Astrocyte (in vitro differentiated cells and primary cell): ENCODE data around the gene SLC38A10. TPM values are rescaled to one million over a fixed set of nuclear protein-coding genes. Genes with fewer than 3 reads are reported as not detected.

Source experiments
- DNase-seq: peaks from one replicate; pipeline ENCODE4 v3.0.0-alpha.2; 2010; ENCODE audit warnings: low read depth
- FAIRE-seq: peaks from 2 replicates; lab custom pipeline; 2011; peaks lifted over from hg19 to GRCh38; lab: Jason Lieb, UNC
- H2AFZ ChIP-seq: 2 replicates; pipeline ENCODE4 v1.6.0; 2012; ENCODE audit warnings: low read depth, low read length, inconsistent platforms
- H3K27ac ChIP-seq: 2 replicates; pipeline ENCODE4 v1.5.1; 2011; ENCODE audit warnings: low read depth, low read length, inconsistent platforms
- H3K27me3 ChIP-seq: 2 replicates; pipeline ENCODE4 v1.6.0; 2011; ENCODE audit warnings: low read length, inconsistent platforms; ENCODE audit not compliant: insufficient read depth
- H3K36me3 ChIP-seq: 2 replicates; pipeline ENCODE4 v1.5.1; 2011; ENCODE audit warnings: low read length, inconsistent platforms; ENCODE audit not compliant: insufficient read depth
- H3K4me1 ChIP-seq: 2 replicates; pipeline ENCODE4 v1.5.1; 2011; ENCODE audit warnings: low read length, inconsistent platforms; ENCODE audit not compliant: insufficient read depth
- H3K4me2 ChIP-seq: 2 replicates; pipeline ENCODE4 v1.6.0; 2012; ENCODE audit warnings: low read length, inconsistent platforms
- H3K4me3 ChIP-seq: 2 replicates; pipeline ENCODE4 v1.5.1; 2011; ENCODE audit warnings: low read depth, mild to moderate bottlenecking, low read length, inconsistent platforms; ENCODE audit not compliant: insufficient read depth
- H3K79me2 ChIP-seq: 2 replicates; pipeline ENCODE4 v1.6.0; 2012; ENCODE audit warnings: mild to moderate bottlenecking, low read length, inconsistent platforms; ENCODE audit not compliant: insufficient read depth
- H3K9ac ChIP-seq: 2 replicates; pipeline ENCODE4 v1.6.0; 2012; ENCODE audit warnings: mild to moderate bottlenecking, low read length, inconsistent platforms
- H3K9me3 ChIP-seq: 2 replicates; pipeline ENCODE4 v1.5.1; 2012; ENCODE audit warnings: low read depth, mild to moderate bottlenecking, low read length, inconsistent platforms; ENCODE audit not compliant: insufficient read depth
- H4K20me1 ChIP-seq: 2 replicates; pipeline ENCODE4 v1.6.0; 2012; ENCODE audit warnings: low read length, inconsistent platforms; ENCODE audit not compliant: insufficient read depth
- H3K27ac Mint-ChIP-seq: one replicate; pipeline ENCODE4 v1.8.0; 2021; ENCODE audit warnings: mild to moderate bottlenecking, mixed read lengths; ENCODE audit not compliant: unreplicated experiment
- H3K27me3 Mint-ChIP-seq: one replicate; pipeline ENCODE4 v1.8.0; 2021; ENCODE audit warnings: low read depth, mixed read lengths; ENCODE audit not compliant: unreplicated experiment
- H3K36me3 Mint-ChIP-seq: one replicate; pipeline ENCODE4 v1.8.0; 2021; ENCODE audit warnings: low read depth, mixed read lengths; ENCODE audit not compliant: unreplicated experiment
- H3K4me1 Mint-ChIP-seq: one replicate; pipeline ENCODE4 v1.8.0; 2021; ENCODE audit warnings: low read depth, mixed read lengths; ENCODE audit not compliant: unreplicated experiment
- H3K4me3 Mint-ChIP-seq: one replicate; pipeline ENCODE4 v1.8.0; 2021; ENCODE audit warnings: mild to moderate bottlenecking, moderate library complexity, mixed read lengths; ENCODE audit not compliant: unreplicated experiment
- H3K9me3 Mint-ChIP-seq: one replicate; pipeline ENCODE4 v1.8.0; 2021; ENCODE audit warnings: mild to moderate bottlenecking, mixed read lengths; ENCODE audit not compliant: unreplicated experiment
- CTCF ChIP-seq: IDR thresholded peaks from 2 replicates; pipeline ENCODE4 v1.5.1; 2011; ENCODE audit warnings: low read depth, mild to moderate bottlenecking, inconsistent platforms, low read length, moderate library complexity; ENCODE audit not compliant: insufficient read depth
- EZH2 ChIP-seq: IDR thresholded peaks from 2 replicates; pipeline ENCODE4 v1.6.1; 2012; ENCODE audit warnings: mild to moderate bottlenecking, low read length, inconsistent platforms; ENCODE audit not compliant: insufficient read depth
- total RNA-seq: library from RNA; stranded (reverse); gene quantifications from 2 replicates; pipeline ENCODE4 v1.2.1, GENCODE V29; 2021

SLC38A10 gene
- total RNA-seq, 1 donor from 2014 or later, result 71.4 TPM

- H3K27ac ChIP-seq, result no peak overlapping the region
- peaks cover 8% of the 10 kb centered on the region for H3K79me2 ChIP-seq
- no peak overlapping the region for H3K4me3 Mint-ChIP-seq
- H3K9me3 ChIP-seq, result no peaks in the 10 kb centered on the region
- H4K20me1 ChIP-seq, result peaks cover 52% of the 10 kb centered on the region
- no peaks in the 10 kb centered on the region for H3K27me3 ChIP-seq
- H3K4me2 ChIP-seq, result no peak overlapping the region
- H3K27ac Mint-ChIP-seq, result no peak overlapping the region
- H2AFZ ChIP-seq, result no peak overlapping the region
- H3K27me3 Mint-ChIP-seq, result peaks cover 2% of the 10 kb centered on the region
- no peak overlapping the region for H3K9ac ChIP-seq
- no peak overlapping the region for H3K4me3 ChIP-seq
- H3K36me3 Mint-ChIP-seq, result peaks cover 11% of the 10 kb centered on the region
- no peaks in the 10 kb centered on the region for H3K36me3 ChIP-seq
- TF ChIP-seq EZH2, result no peak
- no peak for TF ChIP-seq CTCF
- no peak for DNase-seq
- peaks cover 2% of the 10 kb centered on the region for H3K9me3 Mint-ChIP-seq
- FAIRE-seq, result no peak
- H3K4me1 Mint-ChIP-seq, result peaks cover 4% of the 10 kb centered on the region
- H3K4me1 ChIP-seq, result peaks cover 15% of the 10 kb centered on the region
Measured at GRCh38 chr17:81252326-81252986, 42.7 kb downstream of the SLC38A10 start.

GRCh38 chr17:81251709-81252301, 43.3 kb downstream of the SLC38A10 start:
- TF ChIP-seq EZH2 (no peak), CTCF (no peak)

More at GRCh38 chr17:81251709-81252301, 43.3 kb downstream of the SLC38A10 start:
- H3K79me2 ChIP-seq, result peaks cover 8% of the 10 kb centered on the region
- H3K27me3 ChIP-seq, result no peaks in the 10 kb centered on the region
- H3K36me3 ChIP-seq, result no peaks in the 10 kb centered on the region
- no peaks in the 10 kb centered on the region for H3K27me3 Mint-ChIP-seq
- no peak overlapping the region for H3K27ac Mint-ChIP-seq
- H2AFZ ChIP-seq, result no peak overlapping the region
- FAIRE-seq (no peak), DNase-seq (no peak)
- H3K4me3 Mint-ChIP-seq, result no peak overlapping the region
- no peak overlapping the region for H3K27ac ChIP-seq
- H3K4me2 ChIP-seq, result no peak overlapping the region
- peaks cover 10% of the 10 kb centered on the region for H3K36me3 Mint-ChIP-seq
- H4K20me1 ChIP-seq, result peaks cover 53% of the 10 kb centered on the region
- H3K4me1 Mint-ChIP-seq, result peaks cover 2% of the 10 kb centered on the region
- H3K4me3 ChIP-seq, result no peak overlapping the region
- H3K9me3 ChIP-seq, result no peaks in the 10 kb centered on the region
- H3K4me1 ChIP-seq, result peaks cover 15% of the 10 kb centered on the region
- peaks cover 2% of the 10 kb centered on the region for H3K9me3 Mint-ChIP-seq
- H3K9ac ChIP-seq, result no peak overlapping the region
